IPS-11a (cell line): ENCODE measurements around the gene SDK2.

Experiments
- H3K4me3 ChIP-seq: one replicate; pipeline ENCODE4 v1.5.1; 2013; ENCODE audit warnings: low read depth, low read length, control low read depth

SDK2 gene

GRCh38 chr17:73637866-73638265 is 6.4 kb downstream of the SDK2 start:
- no peak overlapping the region for H3K4me3 ChIP-seq

- no peak overlapping the region for H3K4me3 ChIP-seq
Observed at GRCh38 chr17:73635101-73635817, 9.0 kb downstream of the SDK2 start.

- no peak overlapping the region for H3K4me3 ChIP-seq
Observed at GRCh38 chr17:73634629-73635028, 9.6 kb downstream of the SDK2 start.

GRCh38 chr17:73633736-73634135 is 10.5 kb downstream of the SDK2 start:
- H3K4me3 ChIP-seq, result no peak overlapping the region

GRCh38 chr17:73632513-73632912 is 11.7 kb downstream of the SDK2 start:
- H3K4me3 ChIP-seq, result no peak overlapping the region

- no peak overlapping the region for H3K4me3 ChIP-seq
Observed at GRCh38 chr17:73630965-73631595, 13.2 kb downstream of the SDK2 start.

GRCh38 chr17:73630531-73630930 is 13.7 kb downstream of the SDK2 start:
- H3K4me3 ChIP-seq, result no peak overlapping the region

GRCh38 chr17:73628642-73629552 is 15.3 kb downstream of the SDK2 start:
- H3K4me3 ChIP-seq, result no peak overlapping the region

GRCh38 chr17:73625991-73626673 is 18.1 kb downstream of the SDK2 start:
- no peak overlapping the region for H3K4me3 ChIP-seq

GRCh38 chr17:73625006-73625405 is 19.2 kb downstream of the SDK2 start:
- H3K4me3 ChIP-seq, result no peak overlapping the region

GRCh38 chr17:73624496-73624988 is 19.7 kb downstream of the SDK2 start:
- no peak overlapping the region for H3K4me3 ChIP-seq

GRCh38 chr17:73623818-73624217 is 20.4 kb downstream of the SDK2 start:
- H3K4me3 ChIP-seq, result no peak overlapping the region

- H3K4me3 ChIP-seq, result no peak overlapping the region
Observed at GRCh38 chr17:73623247-73623646, 21.0 kb downstream of the SDK2 start.

- H3K4me3 ChIP-seq, result no peak overlapping the region
Observed at GRCh38 chr17:73622381-73622780, 21.9 kb downstream of the SDK2 start.

GRCh38 chr17:73621685-73622084 is 22.6 kb downstream of the SDK2 start:
- H3K4me3 ChIP-seq, result no peak overlapping the region

GRCh38 chr17:73620414-73620813 is 23.8 kb downstream of the SDK2 start:
- no peak overlapping the region for H3K4me3 ChIP-seq

- no peak overlapping the region for H3K4me3 ChIP-seq
Observed at GRCh38 chr17:73617501-73617900, 26.7 kb downstream of the SDK2 start.

- no peak overlapping the region for H3K4me3 ChIP-seq
Observed at GRCh38 chr17:73616873-73617404, 27.3 kb downstream of the SDK2 start.

- no peak overlapping the region for H3K4me3 ChIP-seq
Observed at GRCh38 chr17:73616120-73616872, 27.9 kb downstream of the SDK2 start.

- no peak overlapping the region for H3K4me3 ChIP-seq
Observed at GRCh38 chr17:73614256-73614655, 30.0 kb downstream of the SDK2 start.
